HL-60/S4 (cell line): ENCODE measurements around the gene KRTAP2-3.
"Not testable (repeated sequence)": the region's sequence is repeated elsewhere in the genome, so short reads cannot be mapped to it uniquely, and the experiment has no call there.

Experiments used
- in situ Hi-C: fragments of 300-500 bp; cut with MboI; formaldehyde crosslinking; loops from 2 replicates; pipeline ENCODE4 v1.14.3; 2022; ENCODE audit warnings: low sequenced_read_pairs

KRTAP2-3 gene, protein sequence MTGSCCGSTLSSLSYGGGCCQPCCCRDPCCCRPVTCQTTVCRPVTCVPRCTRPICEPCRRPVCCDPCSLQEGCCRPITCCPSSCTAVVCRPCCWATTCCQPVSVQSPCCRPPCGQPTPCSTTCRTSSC

GRCh38 chr17:41060052-41060604 is at the start of gene KRTAP2-3:
TSS of gene KRTAP2-3 (minus strand) at chr17:41060114. CDS start at chr17:41060050, 64 bp downstream.
- in situ Hi-C loops, result no loop called here

- in situ Hi-C loops, result not testable (repeated sequence)
Observed at GRCh38 chr17:41108728-41109386, 48.9 kb upstream of the KRTAP2-3 start.

DNA sequence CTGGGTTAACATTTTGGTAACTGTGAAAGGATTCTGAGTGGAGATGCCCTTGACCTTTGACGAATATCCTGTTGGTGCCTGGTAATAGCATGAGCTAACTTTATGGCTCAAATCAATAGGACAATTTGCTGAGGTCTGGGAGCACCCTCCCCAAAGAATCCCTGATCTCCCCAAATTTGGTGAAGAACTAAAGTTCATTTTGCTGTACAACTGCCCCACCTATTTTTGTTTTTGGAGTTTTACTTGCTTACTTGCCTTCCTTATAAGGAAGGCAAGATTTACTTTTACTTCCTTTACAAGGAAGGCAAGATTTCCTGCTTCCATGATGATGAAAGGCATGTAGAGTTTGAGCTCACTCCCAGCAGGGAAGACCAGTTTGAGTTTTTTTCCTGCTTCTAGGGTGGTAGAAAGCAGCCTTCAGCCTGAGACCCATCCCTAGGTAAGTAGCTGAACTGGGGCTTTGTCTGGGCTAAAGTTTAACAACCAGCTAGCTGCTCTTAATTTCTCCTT is 48.1 kb upstream of the KRTAP2-3 start:
- in situ Hi-C loops, result no loop called here

DNA sequence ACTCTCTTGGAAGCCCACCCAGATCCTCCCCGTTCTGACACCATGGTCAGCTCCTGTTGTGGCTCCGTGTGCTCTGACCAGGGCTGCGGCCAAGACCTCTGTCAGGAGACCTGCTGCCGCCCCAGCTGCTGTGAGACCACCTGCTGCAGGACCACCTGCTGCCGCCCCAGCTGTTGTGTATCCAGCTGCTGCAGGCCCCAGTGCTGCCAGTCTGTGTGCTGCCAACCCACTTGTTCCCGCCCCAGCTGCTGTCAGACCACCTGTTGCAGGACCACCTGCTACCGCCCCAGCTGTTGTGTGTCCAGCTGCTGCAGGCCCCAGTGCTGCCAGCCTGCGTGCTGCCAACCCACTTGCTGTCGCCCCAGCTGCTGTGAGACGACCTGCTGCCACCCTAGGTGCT is 45.4 kb upstream of the KRTAP2-3 start, which contains the start of gene KRTAP4-9:
Gene KRTAP4-9 (plus strand): TSS at position 43 of the 400 bp plus-strand sequence. CDS start 0 bp downstream, at position 43.
- in situ Hi-C loops, result not testable (repeated sequence)

- in situ Hi-C loops, result not testable (repeated sequence)
Observed at GRCh38 chr17:41104386-41105038, 44.6 kb upstream of the KRTAP2-3 start.

DNA sequence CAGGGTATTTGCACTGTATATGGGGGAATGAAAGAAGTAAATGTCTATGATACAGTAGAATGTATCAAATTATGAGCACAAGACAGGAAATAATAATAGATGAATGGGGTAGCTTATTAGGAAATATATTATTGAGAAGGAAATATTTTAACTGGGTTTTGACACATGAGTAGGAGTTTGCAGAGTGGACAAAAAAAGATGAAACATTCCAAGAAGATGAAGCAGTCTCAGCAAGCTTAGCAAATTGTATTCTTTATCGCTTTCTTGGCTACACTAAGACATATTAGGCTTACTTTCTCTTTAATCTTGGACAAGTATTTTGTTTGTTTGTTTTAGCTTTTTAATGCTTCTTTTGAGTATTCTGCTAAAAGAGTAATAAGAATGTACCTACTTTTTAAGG is 44.0 kb upstream of the KRTAP2-3 start:
- in situ Hi-C loops, result no loop called here

GRCh38 chr17:41101586-41102259 is 41.8 kb upstream of the KRTAP2-3 start, which contains the start of gene KRTAP4-16:
TSS of gene KRTAP4-16 (minus strand) at chr17:41102209. CDS start at chr17:41102209, 0 bp downstream.
- in situ Hi-C loops, result no loop called here

DNA sequence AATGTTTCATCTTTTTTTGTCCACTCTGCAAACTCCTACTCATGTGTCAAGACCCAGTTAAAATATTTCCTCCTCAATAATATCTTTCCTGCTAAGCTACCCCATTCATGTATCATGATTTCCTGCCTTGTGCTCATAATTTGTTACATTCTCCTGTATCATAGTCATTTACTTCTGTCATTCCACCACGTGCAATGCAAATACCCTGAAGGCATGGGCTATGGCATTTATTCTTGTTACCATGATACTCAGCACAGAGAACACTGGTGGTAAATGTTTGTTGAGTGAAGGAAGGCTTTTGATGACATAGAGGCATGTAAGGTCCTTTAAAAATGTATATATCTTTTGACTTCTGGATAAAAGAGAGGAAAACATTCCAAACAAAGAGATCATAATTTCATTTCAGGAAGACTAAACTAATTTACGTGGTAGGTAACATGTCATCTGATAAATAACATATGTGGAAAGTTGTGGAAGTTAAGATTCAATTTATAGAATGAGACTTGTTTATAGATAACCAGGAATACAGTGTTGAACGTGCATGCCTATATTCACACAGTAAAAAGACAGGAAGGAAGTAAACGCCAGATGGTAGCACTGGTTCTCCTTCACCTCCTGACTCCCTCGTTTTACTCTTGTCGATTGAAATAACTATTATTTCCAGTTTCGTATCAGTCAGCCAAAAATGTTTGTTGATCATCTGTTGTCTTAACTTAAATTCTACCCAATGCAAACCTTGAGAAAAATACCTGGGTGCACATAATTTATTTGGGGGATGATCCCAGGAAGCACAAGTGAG is 40.0 kb upstream of the KRTAP2-3 start:
- in situ Hi-C loops, result not testable (repeated sequence)

- in situ Hi-C loops, result no loop called here
Observed at GRCh38 chr17:41098481-41098880, 38.6 kb upstream of the KRTAP2-3 start.

DNA sequence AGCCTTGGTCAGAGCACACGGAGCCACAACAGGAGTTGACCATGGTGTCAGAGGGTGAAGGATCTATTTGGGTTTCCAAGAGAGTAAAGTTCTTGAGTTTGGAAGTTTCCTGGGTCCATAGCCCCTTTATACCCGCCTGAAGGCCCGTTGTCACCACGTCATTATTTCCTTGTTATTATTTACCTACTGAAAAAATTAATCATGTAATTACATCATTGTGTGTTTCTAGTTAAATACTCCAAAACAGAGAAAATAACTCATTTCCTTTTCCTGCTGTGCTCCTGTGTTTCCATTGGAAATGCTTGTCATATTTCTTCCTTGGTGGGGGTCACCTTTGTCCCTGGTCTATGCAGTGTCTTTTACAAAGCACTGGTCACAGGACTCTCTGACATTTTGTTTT is 38.1 kb upstream of the KRTAP2-3 start, which contains the start of gene KRTAP4-8:
Gene KRTAP4-8 (minus strand): TSS at position 101 of the 400 bp plus-strand sequence. CDS start 58 bp downstream, at position 43.
- in situ Hi-C loops, result no loop called here

DNA sequence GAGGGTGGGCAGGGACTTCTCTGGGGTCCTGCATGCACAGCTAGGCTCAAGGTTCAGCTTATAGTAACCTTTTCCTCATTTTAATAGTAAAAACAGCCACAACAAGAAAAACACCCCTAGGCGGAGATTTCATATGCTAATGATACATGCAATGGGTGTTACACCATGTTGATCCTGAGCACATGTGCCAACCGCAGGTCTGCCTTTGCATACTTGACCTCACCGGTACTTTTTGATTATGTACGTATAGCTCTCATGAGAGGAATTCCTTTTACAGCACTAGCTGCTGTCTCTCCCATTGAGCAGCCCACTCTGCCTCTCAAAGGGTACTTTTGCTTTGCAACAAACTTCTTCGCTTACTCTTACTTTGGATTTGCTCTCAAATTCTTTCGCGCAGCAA is 36.1 kb upstream of the KRTAP2-3 start:
- in situ Hi-C loops, result no loop called here

DNA sequence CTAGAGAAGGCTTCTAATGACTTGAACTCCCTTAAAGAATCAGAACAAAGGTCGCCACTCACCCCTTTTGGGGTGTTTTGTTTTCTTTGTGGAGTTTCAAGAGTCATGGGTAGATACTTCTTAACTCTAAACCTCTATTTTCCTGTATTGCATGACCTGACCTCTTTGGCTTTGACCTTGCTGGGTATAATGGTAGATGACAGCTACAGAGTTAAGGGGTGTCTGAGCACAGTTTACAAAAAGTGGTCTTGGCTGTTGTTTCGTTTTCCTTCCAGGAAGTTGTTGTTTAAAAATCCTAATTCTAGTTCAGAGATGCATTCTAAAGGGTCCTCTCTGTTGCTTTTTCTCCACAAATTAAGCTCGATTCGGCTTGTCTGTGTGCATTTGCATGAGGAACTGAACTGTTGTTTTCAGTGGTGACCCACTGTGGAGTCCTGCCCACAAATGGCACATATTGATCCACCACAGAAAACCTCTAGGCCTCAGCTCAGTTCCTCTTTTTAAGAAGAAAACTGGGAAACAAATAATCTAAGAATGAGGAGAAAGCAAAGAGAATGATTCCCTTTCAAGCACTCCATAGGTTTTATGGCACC is 28.9 kb upstream of the KRTAP2-3 start:
- in situ Hi-C loops, result not testable (repeated sequence)

GRCh38 chr17:41084100-41084856 is 24.4 kb upstream of the KRTAP2-3 start, which contains the start of gene KRTAP4-7:
TSS of gene KRTAP4-7 (plus strand) at chr17:41084150. CDS start at chr17:41084207, 57 bp downstream.
- in situ Hi-C loops, result not testable (repeated sequence)

DNA sequence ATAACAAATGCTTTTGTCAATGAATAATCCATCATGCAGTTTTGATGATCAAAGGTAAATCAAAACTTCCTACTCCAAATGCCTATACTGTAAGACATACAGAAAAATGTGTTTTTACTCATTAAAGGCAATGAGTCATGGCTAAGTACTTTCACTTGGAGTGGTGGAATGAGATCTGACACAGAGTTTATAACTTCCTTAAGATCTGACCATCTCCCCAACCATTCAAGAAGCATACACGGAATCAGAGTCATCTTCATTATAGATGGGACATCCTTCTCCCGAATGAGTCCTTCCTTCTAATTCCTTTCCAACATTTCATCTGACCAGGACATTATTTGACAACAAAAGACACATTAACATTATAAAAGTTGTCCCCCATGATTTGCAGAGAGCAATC is 23.5 kb upstream of the KRTAP2-3 start:
- in situ Hi-C loops, result not testable (repeated sequence)

DNA sequence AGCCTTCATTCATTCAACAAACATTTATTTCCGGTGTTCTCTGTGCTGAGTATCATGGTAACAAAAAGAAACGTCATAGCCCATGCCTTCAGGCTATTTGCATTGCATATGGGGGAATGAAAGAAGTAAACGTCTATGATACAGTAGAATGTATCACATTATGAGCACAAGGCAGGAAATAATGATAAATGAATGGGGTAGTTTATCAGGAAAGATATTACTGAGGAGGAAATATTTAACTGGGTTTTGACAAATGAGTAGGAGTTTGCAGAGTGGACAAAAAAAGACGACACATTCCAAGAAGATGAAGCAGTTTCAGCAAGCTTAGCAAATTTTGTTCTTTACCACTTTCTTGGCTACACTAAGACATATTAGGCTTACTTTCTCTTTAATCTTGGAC is 22.7 kb upstream of the KRTAP2-3 start:
- in situ Hi-C loops, result no loop called here

DNA sequence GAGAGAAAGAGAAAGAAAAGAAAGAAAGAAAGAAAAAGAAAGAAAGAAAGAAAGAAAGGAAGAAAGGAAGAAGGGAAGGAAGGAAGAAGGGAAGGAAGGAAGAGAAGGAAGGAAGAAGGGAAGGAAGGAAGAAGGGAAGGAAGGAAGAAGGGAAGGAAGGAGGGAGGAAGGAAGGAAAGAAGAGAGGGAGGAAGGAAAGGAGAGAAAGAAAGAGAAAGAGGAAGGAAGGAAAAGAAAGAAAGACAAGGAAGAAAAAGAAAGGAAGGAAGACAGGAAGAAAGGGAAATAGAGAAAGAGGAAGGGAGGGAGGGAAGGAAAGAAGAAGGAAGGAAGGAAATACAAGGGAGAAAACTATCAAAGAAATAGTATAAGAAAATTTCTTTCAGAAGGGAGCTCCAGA is 16.9 kb upstream of the KRTAP2-3 start:
- in situ Hi-C loops, result no loop called here

DNA sequence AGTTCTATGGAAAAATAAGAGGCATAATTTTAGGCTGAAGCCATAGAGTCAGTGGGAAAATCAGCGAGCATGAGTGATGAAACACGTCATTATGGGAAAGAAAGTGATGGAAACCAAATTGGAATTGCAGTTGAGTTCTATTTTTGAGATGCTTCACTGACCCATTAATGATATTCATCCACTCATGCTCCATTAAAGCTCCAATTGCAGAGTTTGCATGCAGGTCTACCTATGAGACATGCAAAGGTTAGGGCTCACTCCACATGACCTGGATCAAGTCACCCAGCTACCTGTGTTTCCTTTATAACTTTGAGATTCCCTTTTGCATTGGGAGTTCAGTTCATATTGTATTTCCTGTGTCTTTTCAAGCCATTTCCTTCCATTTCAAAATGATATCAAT is 13.8 kb upstream of the KRTAP2-3 start:
- in situ Hi-C loops, result no loop called here

- in situ Hi-C loops, result no loop called here
Observed at GRCh38 chr17:41071606-41072360, 11.9 kb upstream of the KRTAP2-3 start.
